ENCODE data around the gene SOCS2.

Gene SOCS2

GRCh38 chr12:93536111-93536765, 36.2 kb upstream of the SOCS2 start:
- in situ Hi-C loops (cut with MboI; ENCODE audit: low sequenced_read_pairs, unreplicated experiment): no loop called here
- no peak for DNase-seq (ENCODE audit: low spot score)
- TF ChIP-seq CTCF (IDR thresholded peaks at IDR 0.05; ENCODE audit: borderline replicate concordance, control extremely low read depth, extremely low read depth, insufficient read depth, missing control alignments): no peak

GRCh38 chr12:93536766-93537488, 35.5 kb upstream of the SOCS2 start:
- DNase-seq (ENCODE audit: low spot score): no peak
- in situ Hi-C loops (cut with MboI; ENCODE audit: low sequenced_read_pairs, unreplicated experiment): no loop called here
- TF ChIP-seq CTCF (IDR thresholded peaks at IDR 0.05; ENCODE audit: borderline replicate concordance, control extremely low read depth, extremely low read depth, insufficient read depth, missing control alignments): no peak

- no peak for DNase-seq (ENCODE audit: low spot score)
- in situ Hi-C loops (cut with MboI; ENCODE audit: low sequenced_read_pairs, unreplicated experiment): no loop called here
- TF ChIP-seq CTCF (IDR thresholded peaks at IDR 0.05; ENCODE audit: borderline replicate concordance, control extremely low read depth, extremely low read depth, insufficient read depth, missing control alignments): no peak
Measured at GRCh38 chr12:93537769-93538168, 34.7 kb upstream of the SOCS2 start.

- in situ Hi-C loops (cut with MboI; ENCODE audit: low sequenced_read_pairs, unreplicated experiment): no loop called here
- DNase-seq (ENCODE audit: low spot score): no peak
- TF ChIP-seq CTCF (IDR thresholded peaks at IDR 0.05; ENCODE audit: borderline replicate concordance, control extremely low read depth, extremely low read depth, insufficient read depth, missing control alignments): no peak
Measured at GRCh38 chr12:93539821-93540220, 32.7 kb upstream of the SOCS2 start.

GRCh38 chr12:93540466-93540865, 32.0 kb upstream of the SOCS2 start:
- no peak for DNase-seq (ENCODE audit: low spot score)
- no peak for TF ChIP-seq CTCF (IDR thresholded peaks at IDR 0.05; ENCODE audit: borderline replicate concordance, control extremely low read depth, extremely low read depth, insufficient read depth, missing control alignments)
- in situ Hi-C loops (cut with MboI; ENCODE audit: low sequenced_read_pairs, unreplicated experiment): no loop called here

- TF ChIP-seq CTCF (IDR thresholded peaks at IDR 0.05; ENCODE audit: borderline replicate concordance, control extremely low read depth, extremely low read depth, insufficient read depth, missing control alignments): no peak
- DNase-seq (ENCODE audit: low spot score): no peak
- in situ Hi-C loops (cut with MboI; ENCODE audit: low sequenced_read_pairs, unreplicated experiment): no loop called here
Measured at GRCh38 chr12:93541578-93542225, 30.8 kb upstream of the SOCS2 start.

Measured in GM13976 (cell line).